ENCODE results near the gene PLLP. TPM values are rescaled to one million over a fixed set of nuclear protein-coding genes. Genes with fewer than 3 reads are reported as not detected.

The PLLP gene
- total RNA-seq, 4 donors from 2014 or later, result 3.6 to 10.7 (median 6.4) TPM

DNA sequence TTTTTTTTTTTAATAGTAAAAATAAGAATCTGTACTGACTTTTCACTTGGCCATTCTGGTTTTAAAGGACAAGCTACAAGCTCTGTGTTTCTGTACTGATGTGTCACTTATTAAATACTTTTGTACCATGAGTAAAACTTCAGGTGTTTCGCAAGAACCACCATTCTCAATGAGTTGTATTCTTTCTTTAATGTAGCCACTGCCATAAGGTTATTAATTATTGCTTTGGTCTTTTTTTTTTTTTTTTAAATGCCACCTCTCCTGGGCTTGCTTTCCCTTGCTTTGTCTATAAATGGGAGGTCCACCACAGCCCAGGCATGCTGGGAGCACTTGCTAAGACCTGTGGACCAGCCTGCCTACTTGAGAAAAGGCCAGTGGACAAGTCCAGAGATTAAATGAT lies 31.0 kb downstream of the PLLP start:
- Histone ChIP-seq H3K9me3 (no peaks in the 10 kb centered on the region), H3K36me3 (peaks cover 67 to 95% (median 81%) of the 10 kb centered on the region in 4 donors), H3K27me3 (no peaks in the 10 kb centered on the region), H3K4me3 (no peak overlapping the region), H3K4me1 (no peaks in the 10 kb centered on the region), H3K27ac (replicated peaks in 1 of 4) (no peak overlapping the region)
- intact Hi-C loops (cut with DNase I), result no loop called here
- 96% methylated on average over 1 of the region's 1 CpG for WGBS
- TF ChIP-seq POLR2A (IDR thresholded peaks at IDR 0.05; ENCODE audit: low read depth) (no peak), EP300 (IDR thresholded peaks at IDR 0.05) (no peak), POLR2AphosphoS5 (IDR thresholded peaks at IDR 0.05) (no peak)
- TF ChIP-seq, protein P1, sequence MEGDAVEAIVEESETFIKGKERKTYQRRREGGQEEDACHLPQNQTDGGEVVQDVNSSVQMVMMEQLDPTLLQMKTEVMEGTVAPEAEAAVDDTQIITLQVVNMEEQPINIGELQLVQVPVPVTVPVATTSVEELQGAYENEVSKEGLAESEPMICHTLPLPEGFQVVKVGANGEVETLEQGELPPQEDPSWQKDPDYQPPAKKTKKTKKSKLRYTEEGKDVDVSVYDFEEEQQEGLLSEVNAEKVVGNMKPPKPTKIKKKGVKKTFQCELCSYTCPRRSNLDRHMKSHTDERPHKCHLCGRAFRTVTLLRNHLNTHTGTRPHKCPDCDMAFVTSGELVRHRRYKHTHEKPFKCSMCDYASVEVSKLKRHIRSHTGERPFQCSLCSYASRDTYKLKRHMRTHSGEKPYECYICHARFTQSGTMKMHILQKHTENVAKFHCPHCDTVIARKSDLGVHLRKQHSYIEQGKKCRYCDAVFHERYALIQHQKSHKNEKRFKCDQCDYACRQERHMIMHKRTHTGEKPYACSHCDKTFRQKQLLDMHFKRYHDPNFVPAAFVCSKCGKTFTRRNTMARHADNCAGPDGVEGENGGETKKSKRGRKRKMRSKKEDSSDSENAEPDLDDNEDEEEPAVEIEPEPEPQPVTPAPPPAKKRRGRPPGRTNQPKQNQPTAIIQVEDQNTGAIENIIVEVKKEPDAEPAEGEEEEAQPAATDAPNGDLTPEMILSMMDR (IDR thresholded peaks at IDR 0.05), result no peak
- no peak for DNase-seq (ENCODE audit: extremely low spot score)

DNA sequence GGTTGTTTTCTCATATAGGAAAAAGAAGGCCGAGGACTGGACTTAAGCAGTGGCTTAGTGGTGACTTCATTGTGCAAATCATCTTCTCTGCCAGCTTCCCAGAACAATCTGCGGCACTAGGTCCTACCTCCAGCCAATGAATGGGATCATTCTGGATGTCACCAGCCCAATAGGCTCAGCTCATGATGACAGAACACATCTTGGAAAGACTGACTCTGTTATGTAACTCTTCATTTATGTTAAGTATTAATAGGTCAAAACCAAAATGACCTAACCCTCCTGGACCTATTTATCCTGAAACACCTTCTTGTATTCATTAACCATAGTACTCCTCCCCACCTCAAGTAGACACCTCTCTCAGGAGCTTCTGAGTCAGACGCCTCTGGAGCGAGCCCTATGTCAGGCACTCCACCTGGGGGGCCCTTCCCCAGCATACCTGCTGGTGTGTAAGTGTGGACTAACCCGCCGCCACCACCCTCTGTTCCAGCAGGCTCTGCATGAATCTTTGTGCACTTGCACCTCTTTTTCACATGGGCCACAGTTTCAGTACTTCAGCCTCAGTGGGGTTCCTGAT lies 32.2 kb downstream of the PLLP start:
- Histone ChIP-seq H3K27ac (replicated peaks in 1 of 4) (no peak overlapping the region), H3K27me3 (no peaks in the 10 kb centered on the region), H3K9me3 (no peaks in the 10 kb centered on the region), H3K4me3 (no peak overlapping the region), H3K4me1 (peaks cover 0 to under 1% (median 0%) of the 10 kb centered on the region in 4 donors), H3K36me3 (peaks cover 72 to 100% (median 92%) of the 10 kb centered on the region in 4 donors)
- TF ChIP-seq, protein P1 (IDR thresholded peaks at IDR 0.05), result no peak
- TF ChIP-seq POLR2AphosphoS5 (IDR thresholded peaks at IDR 0.05) (no peak), POLR2A (IDR thresholded peaks at IDR 0.05; ENCODE audit: low read depth) (no peak), EP300 (IDR thresholded peaks at IDR 0.05) (no peak)
- no peak for DNase-seq (ENCODE audit: extremely low spot score)
- WGBS, result 90% methylated on average over 6 of the region's 6 CpGs
- intact Hi-C loops (cut with DNase I), result no loop called here

DNA sequence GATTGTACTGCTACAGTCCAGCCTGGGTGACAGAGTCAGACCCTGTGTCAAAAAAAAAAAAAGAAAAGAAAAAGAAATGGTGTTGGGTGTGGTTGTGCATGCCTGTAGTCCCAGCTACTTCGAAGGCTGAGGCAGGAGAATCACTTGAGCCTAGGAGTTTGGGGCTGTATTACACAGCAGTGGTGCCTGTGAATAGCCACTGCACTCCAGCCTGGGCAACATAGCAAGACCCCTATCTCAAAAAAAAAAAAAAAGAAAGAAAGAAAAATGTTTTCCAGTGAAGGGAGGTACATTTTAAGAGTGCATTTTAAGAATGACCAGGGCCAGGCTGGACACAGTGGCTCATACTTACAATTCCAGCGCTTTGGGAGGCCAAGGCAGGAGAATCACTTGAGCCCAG lies 33.1 kb downstream of the PLLP start:
- intact Hi-C loops (cut with DNase I), result no loop called here
- WGBS, result 95% methylated on average over 2 of the region's 2 CpGs

GRCh38 chr16:57245472-57246113 lies 38.9 kb downstream of the PLLP start:
- Histone ChIP-seq H3K4me3 (peak overlapping the region; percentile 80 to 90 (median 82)), H3K36me3 (peaks cover 29 to 44% (median 36%) of the 10 kb centered on the region in 4 donors), H3K9me3 (no peaks in the 10 kb centered on the region), H3K4me1 (peaks cover 13 to 23% (median 21%) of the 10 kb centered on the region in 4 donors), H3K27ac (replicated peaks in 1 of 4) (peak overlapping the region; percentile 92 to 95 (median 94)), H3K27me3 (no peaks in the 10 kb centered on the region)
- TF ChIP-seq POLR2AphosphoS5 (IDR thresholded peaks at IDR 0.05), result no peak
- TF ChIP-seq, protein P1 (IDR thresholded peaks at IDR 0.05), result no peak
- TF ChIP-seq EP300 (IDR thresholded peaks at IDR 0.05), result no peak
- TF ChIP-seq POLR2A (IDR thresholded peaks at IDR 0.05; ENCODE audit: low read depth), result no peak
- no peak for DNase-seq (ENCODE audit: extremely low spot score)
- WGBS, result 16% methylated on average over 7 of the region's 28 CpGs
- intact Hi-C loops (cut with DNase I), result loop anchor here (5.0 to 10.0 kb wide), 2 partner anchors 52 to 151 kb away; partner anchors contain the start of gene CPNE2

More for the DNA sequence above, 33.1 kb downstream of the PLLP start:
- TF ChIP-seq POLR2A (IDR thresholded peaks at IDR 0.05; ENCODE audit: low read depth), result no peak
- TF ChIP-seq EP300 (IDR thresholded peaks at IDR 0.05), result no peak
- TF ChIP-seq, protein P1 (IDR thresholded peaks at IDR 0.05), result no peak
- TF ChIP-seq POLR2AphosphoS5 (IDR thresholded peaks at IDR 0.05), result no peak
- Histone ChIP-seq H3K27ac (replicated peaks in 1 of 4) (no peak overlapping the region), H3K9me3 (no peaks in the 10 kb centered on the region), H3K4me3 (no peak overlapping the region), H3K4me1 (peaks cover 3 to 9% (median 6%) of the 10 kb centered on the region in 4 donors), H3K36me3 (peaks cover 75 to 100% (median 91%) of the 10 kb centered on the region in 4 donors), H3K27me3 (no peaks in the 10 kb centered on the region)
- no peak for DNase-seq (ENCODE audit: extremely low spot score)

All from esophagus muscularis mucosa (tissue), 4 donors.